Epithelial cell of proximal tubule (primary cell): ENCODE results near the gene PDZRN4. TPM values are rescaled to one million over a fixed set of nuclear protein-coding genes. Genes with fewer than 3 reads are reported as not detected.

Experiments used
- DNase-seq: peaks from one replicate; pipeline ENCODE4 v3.0.0-alpha.2; 2011; ENCODE audit warnings: low read depth
- H3K4me3 ChIP-seq: 2 replicates; pipeline ENCODE4 v1.5.1; 2011; ENCODE audit warnings: low read depth, mild to moderate bottlenecking, low read length
- total RNA-seq: library from RNA; depleted of rRNA; stranded (reverse); fragments of >200 nt; gene quantifications from 2 replicates; pipeline ENCODE4 v1.2.3, GENCODE V29; 2015
- TF ChIP-seq, protein P1 (sequence below): conservative IDR thresholded peaks from 2 replicates; pipeline ENCODE4 v1.5.1; 2012; ENCODE audit warnings: low read depth, mild to moderate bottlenecking, low read length

Gene PDZRN4
- total RNA-seq, 1 donor from 2014 or later: not detected

DNA sequence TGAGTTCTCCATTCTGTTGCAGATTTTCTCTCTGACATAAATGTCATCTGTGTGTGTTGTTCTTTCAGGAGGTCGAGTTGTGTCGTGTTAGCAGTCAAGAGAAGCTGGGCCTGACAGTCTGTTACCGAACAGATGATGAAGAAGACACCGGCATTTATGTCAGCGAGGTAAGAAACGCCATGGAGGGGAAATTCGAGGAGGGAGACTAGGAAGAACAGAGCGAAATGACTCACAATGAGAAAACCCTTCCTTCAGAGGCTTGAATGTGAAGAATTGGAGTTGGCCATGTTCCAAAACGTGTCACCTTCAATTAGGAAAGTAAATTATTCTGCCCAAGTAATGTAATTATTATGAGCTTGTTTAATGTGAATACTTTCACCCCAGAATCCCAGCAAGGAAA, 364.5 kb downstream of the PDZRN4 start:
- DNase-seq: no peak
- TF ChIP-seq, protein P1, sequence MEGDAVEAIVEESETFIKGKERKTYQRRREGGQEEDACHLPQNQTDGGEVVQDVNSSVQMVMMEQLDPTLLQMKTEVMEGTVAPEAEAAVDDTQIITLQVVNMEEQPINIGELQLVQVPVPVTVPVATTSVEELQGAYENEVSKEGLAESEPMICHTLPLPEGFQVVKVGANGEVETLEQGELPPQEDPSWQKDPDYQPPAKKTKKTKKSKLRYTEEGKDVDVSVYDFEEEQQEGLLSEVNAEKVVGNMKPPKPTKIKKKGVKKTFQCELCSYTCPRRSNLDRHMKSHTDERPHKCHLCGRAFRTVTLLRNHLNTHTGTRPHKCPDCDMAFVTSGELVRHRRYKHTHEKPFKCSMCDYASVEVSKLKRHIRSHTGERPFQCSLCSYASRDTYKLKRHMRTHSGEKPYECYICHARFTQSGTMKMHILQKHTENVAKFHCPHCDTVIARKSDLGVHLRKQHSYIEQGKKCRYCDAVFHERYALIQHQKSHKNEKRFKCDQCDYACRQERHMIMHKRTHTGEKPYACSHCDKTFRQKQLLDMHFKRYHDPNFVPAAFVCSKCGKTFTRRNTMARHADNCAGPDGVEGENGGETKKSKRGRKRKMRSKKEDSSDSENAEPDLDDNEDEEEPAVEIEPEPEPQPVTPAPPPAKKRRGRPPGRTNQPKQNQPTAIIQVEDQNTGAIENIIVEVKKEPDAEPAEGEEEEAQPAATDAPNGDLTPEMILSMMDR: no peak
- H3K4me3 ChIP-seq: no peak overlapping the region

DNA sequence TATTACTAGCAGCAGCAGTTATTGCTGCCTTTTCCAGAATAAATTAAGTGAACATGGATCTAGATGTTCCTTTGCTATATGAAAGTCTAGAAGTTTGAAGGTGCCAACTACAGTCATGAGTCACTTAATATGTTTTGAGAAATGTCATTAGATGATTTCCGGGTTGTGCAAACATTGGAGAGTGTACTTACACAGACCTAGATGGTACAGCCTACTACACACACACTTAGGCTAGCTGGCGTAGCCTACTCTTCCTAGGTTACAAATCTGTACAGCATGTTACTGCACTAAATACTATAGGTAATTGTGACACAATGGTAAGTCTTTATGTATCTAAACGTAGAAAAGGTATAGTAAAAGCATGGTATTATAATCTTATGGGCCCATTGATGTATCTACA, 368.1 kb downstream of the PDZRN4 start:
- TF ChIP-seq, protein P1: no peak
- H3K4me3 ChIP-seq: no peak overlapping the region
- no peak for DNase-seq

DNA sequence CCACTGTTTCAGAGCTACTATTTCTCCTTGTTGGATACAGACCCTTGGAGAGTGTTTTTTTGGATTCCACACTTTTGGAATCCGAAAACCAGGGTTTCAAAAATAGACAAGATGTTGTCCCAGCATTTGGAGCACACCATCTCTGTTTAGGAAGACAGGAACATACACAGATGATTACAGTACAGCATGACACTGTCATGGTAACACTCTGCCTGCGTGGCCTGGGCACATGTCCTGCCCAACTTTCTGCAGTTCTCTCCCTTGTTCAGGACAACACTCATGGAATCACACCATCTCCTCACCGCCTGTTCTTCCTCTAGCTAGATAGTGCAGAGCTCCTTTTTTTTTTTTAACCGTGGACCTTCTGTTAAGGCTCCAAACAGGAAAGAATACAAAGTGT, 369.2 kb downstream of the PDZRN4 start:
- H3K4me3 ChIP-seq: no peak overlapping the region
- no peak for DNase-seq
- TF ChIP-seq, protein P1: no peak

- TF ChIP-seq, protein P1: no peak
- no peak for DNase-seq
Observed at GRCh38 chr12:41558671-41559070, 370.6 kb downstream of the PDZRN4 start.

GRCh38 chr12:41563051-41563450, 374.9 kb downstream of the PDZRN4 start:
- no peak overlapping the region for H3K4me3 ChIP-seq
- no peak for DNase-seq
- TF ChIP-seq, protein P1: no peak

More at GRCh38 chr12:41558671-41559070, 370.6 kb downstream of the PDZRN4 start:
- no peak overlapping the region for H3K4me3 ChIP-seq

DNA sequence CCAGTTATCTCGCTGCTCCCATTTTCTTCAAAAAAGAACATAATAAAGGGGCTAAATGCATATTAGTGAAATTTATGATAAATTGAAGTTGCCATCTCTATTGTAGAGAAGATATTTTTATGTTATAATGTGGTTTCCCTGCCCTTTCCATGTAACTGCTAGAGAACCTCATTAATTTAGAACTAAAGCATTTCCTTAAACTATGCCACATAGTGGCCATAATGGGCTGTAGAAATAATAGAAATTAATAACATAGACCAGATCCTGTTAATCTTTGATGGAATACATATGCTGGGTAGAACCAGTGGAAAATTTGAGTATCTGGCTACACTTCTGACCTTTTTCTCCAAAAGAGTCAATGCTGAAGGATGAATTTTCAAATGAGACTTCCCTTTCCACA, 376.7 kb downstream of the PDZRN4 start:
- H3K4me3 ChIP-seq: no peak overlapping the region
- TF ChIP-seq, protein P1: no peak
- no peak for DNase-seq

- TF ChIP-seq, protein P1: no peak
- DNase-seq: no peak
- no peak overlapping the region for H3K4me3 ChIP-seq
Observed at GRCh38 chr12:41566703-41567102, 378.6 kb downstream of the PDZRN4 start.
